Sigmoid colon (tissue), 4 donors: ENCODE measurements around the gene CKAP5.

Source experiments
- EP300 ChIP-seq, 4 donors: sonication (generic); formaldehyde crosslinking; IDR thresholded peaks; one replicate each; pipeline ENCODE4 v1.6.1; 2017; ENCODE audit warnings: antibody characterized with exemption in 4 of 4
- POLR2AphosphoS5 ChIP-seq, 4 donors: sonication (generic); formaldehyde crosslinking; IDR thresholded peaks; one replicate each; pipeline ENCODE4 v1.6.1; 2017; ENCODE audit warnings: antibody characterized with exemption in 4 of 4
- TF ChIP-seq, protein P1 (sequence below), 4 experiments: fragments of 450-650 bp in 3 of 4; fragments of 200-600 bp in 1 of 4; IDR thresholded peaks; one replicate each; pipeline ENCODE4 v1.5.1; 2016 to 2019; ENCODE audit warnings: antibody characterized with exemption in 4 of 4, mild to moderate bottlenecking in 3 of 4, moderate library complexity in 2 of 4

GRCh38 chr11:46695345-46696211, 150.5 kb downstream of the CKAP5 start:
- TF ChIP-seq, protein P1, sequence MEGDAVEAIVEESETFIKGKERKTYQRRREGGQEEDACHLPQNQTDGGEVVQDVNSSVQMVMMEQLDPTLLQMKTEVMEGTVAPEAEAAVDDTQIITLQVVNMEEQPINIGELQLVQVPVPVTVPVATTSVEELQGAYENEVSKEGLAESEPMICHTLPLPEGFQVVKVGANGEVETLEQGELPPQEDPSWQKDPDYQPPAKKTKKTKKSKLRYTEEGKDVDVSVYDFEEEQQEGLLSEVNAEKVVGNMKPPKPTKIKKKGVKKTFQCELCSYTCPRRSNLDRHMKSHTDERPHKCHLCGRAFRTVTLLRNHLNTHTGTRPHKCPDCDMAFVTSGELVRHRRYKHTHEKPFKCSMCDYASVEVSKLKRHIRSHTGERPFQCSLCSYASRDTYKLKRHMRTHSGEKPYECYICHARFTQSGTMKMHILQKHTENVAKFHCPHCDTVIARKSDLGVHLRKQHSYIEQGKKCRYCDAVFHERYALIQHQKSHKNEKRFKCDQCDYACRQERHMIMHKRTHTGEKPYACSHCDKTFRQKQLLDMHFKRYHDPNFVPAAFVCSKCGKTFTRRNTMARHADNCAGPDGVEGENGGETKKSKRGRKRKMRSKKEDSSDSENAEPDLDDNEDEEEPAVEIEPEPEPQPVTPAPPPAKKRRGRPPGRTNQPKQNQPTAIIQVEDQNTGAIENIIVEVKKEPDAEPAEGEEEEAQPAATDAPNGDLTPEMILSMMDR (IDR thresholded peaks at IDR 0.05), result no peak
- TF ChIP-seq EP300 (IDR thresholded peaks at IDR 0.05), result no peak
- TF ChIP-seq POLR2AphosphoS5 (IDR thresholded peaks at IDR 0.05), result no peak
